ENCODE data around the gene TMPRSS12. TPM values are rescaled to one million over a fixed set of nuclear protein-coding genes. Genes with fewer than 3 reads are reported as not detected.
"Not testable (repeated sequence)": the region's sequence is repeated elsewhere in the genome, so short reads cannot be mapped to it uniquely, and the experiment has no call there.

TMPRSS12 gene
- total RNA-seq, 6 experiments from 2014 or later: not detected

- Histone ChIP-seq H3K9me3 (no peaks in the 10 kb centered on the region), H3K27ac (peak overlapping the region; percentile 76 to 82 (median 80)), H3K27me3 (no peaks in the 10 kb centered on the region), H3K4me1 (peaks cover 0 to 35% (median 16%) of the 10 kb centered on the region in 4 donors), H3K4me3 (peak overlapping the region; percentile 64 to 80 (median 74)), H3K36me3 (peaks cover 0 to 13% (median 5%) of the 10 kb centered on the region in 4 donors)
- DNase-seq (no peak), ATAC-seq (peak; percentile 2 to 31 (median 12))
- TF ChIP-seq POLR2A (IDR thresholded peaks at IDR 0.05) (no peak), CTCF (IDR thresholded peaks at IDR 0.05) (no peak)
- intact Hi-C loops (cut with DNase I): loop anchor here in 1 of 2 donors (10.0 kb wide), 1 partner anchor 60 kb away; no protein-coding TSS in a partner anchor
- 7% methylated on average over 6 of the region's 7 CpGs for WGBS (ENCODE audit: insufficient coverage, low coverage, low lambda C conversion rate, missing lambda C conversion rate)
Measured at GRCh38 chr12:50925342-50925651, 82.6 kb downstream of the TMPRSS12 start.

GRCh38 chr12:50925920-50926319 lies 83.2 kb downstream of the TMPRSS12 start:
- H3K36me3 ChIP-seq: peaks cover 0 to 19% (median 10%) of the 10 kb centered on the region in 4 donors
- ATAC-seq (peak in 1 of 4 donors; percentile 33), DNase-seq (no peak)
- H3K27me3 ChIP-seq: no peaks in the 10 kb centered on the region
- TF ChIP-seq POLR2A (IDR thresholded peaks at IDR 0.05): no peak
- no peak for TF ChIP-seq CTCF (IDR thresholded peaks at IDR 0.05)
- WGBS (ENCODE audit: insufficient coverage, low coverage, low lambda C conversion rate, missing lambda C conversion rate): 17% methylated on average over 1 of the region's 1 CpG
- peak overlapping the region; percentile 76 to 82 (median 80) for H3K27ac ChIP-seq
- H3K9me3 ChIP-seq: no peaks in the 10 kb centered on the region
- H3K4me3 ChIP-seq: peak overlapping the region; percentile 64 to 80 (median 74)
- H3K4me1 ChIP-seq: peaks cover 0 to 41% (median 19%) of the 10 kb centered on the region in 4 donors
- intact Hi-C loops (cut with DNase I): loop anchor here in 1 of 2 donors (10.0 kb wide), 1 partner anchor 59 kb away; no protein-coding TSS in a partner anchor

- peak overlapping the region; percentile 64 to 80 (median 74) for H3K4me3 ChIP-seq
- H3K4me1 ChIP-seq: peaks cover 0 to 46% (median 22%) of the 10 kb centered on the region in 4 donors
- peaks cover 0 to 23% (median 13%) of the 10 kb centered on the region in 4 donors for H3K36me3 ChIP-seq
- DNase-seq (no peak), ATAC-seq (no peak)
- no peaks in the 10 kb centered on the region for H3K9me3 ChIP-seq
- TF ChIP-seq POLR2A (IDR thresholded peaks at IDR 0.05) (no peak), CTCF (IDR thresholded peaks at IDR 0.05) (no peak)
- 27% methylated on average over 1 of the region's 1 CpG for WGBS (ENCODE audit: insufficient coverage, low coverage, low lambda C conversion rate, missing lambda C conversion rate)
- intact Hi-C loops (cut with DNase I): loop anchor here in 1 of 2 donors (10.0 kb wide), 1 partner anchor 58 kb away; no protein-coding TSS in a partner anchor
- H3K27ac ChIP-seq: peak overlapping the region; percentile 47 to 80 (median 76)
- H3K27me3 ChIP-seq: no peaks in the 10 kb centered on the region
Measured at GRCh38 chr12:50926415-50926814, 83.7 kb downstream of the TMPRSS12 start.

GRCh38 chr12:50926932-50927331 lies 84.2 kb downstream of the TMPRSS12 start:
- not testable (repeated sequence) for H3K9me3 ChIP-seq, H3K27me3 ChIP-seq
- Histone ChIP-seq H3K27ac (peak overlapping the region; percentile 47 to 80 (median 76)), H3K4me3 (peak overlapping the region; percentile 64 to 80 (median 74)), H3K4me1 (peaks cover 0 to 50% (median 23%) of the 10 kb centered on the region in 4 donors), H3K36me3 (peaks cover 0 to 27% (median 13%) of the 10 kb centered on the region in 4 donors)
- ATAC-seq (peak; percentile 38 to 46 (median 45)), DNase-seq (peak; percentile 51 to 75 (median 69))
- WGBS (ENCODE audit: insufficient coverage, low coverage, low lambda C conversion rate, missing lambda C conversion rate): 3% methylated on average over 3 of the region's 3 CpGs
- intact Hi-C loops (cut with DNase I): loop anchor here in 1 of 2 donors (10.0 kb wide), 1 partner anchor 58 kb away; no protein-coding TSS in a partner anchor

- Histone ChIP-seq H3K27me3 (no peaks in the 10 kb centered on the region), H3K27ac (peak overlapping the region; percentile 47 to 80 (median 76)), H3K4me1 (peaks cover 0 to 50% (median 23%) of the 10 kb centered on the region in 4 donors), H3K4me3 (peak overlapping the region; percentile 64 to 80 (median 74)), H3K9me3 (no peaks in the 10 kb centered on the region), H3K36me3 (peaks cover 0 to 29% (median 13%) of the 10 kb centered on the region in 4 donors)
- 7% methylated on average over 2 of the region's 2 CpGs for WGBS (ENCODE audit: insufficient coverage, low coverage, low lambda C conversion rate, missing lambda C conversion rate)
- peak; percentile 21 to 38 (median 34) for ATAC-seq
- intact Hi-C loops (cut with DNase I): loop anchor here in 1 of 2 donors (10.0 kb wide), 1 partner anchor 57 kb away; no protein-coding TSS in a partner anchor
- no peak for DNase-seq
- TF ChIP-seq POLR2A (IDR thresholded peaks at IDR 0.05): peak; percentile 39
- no peak for TF ChIP-seq CTCF (IDR thresholded peaks at IDR 0.05)
Measured at GRCh38 chr12:50927356-50927755, 84.6 kb downstream of the TMPRSS12 start.
